Neural progenitor cell (in vitro differentiated cells): ENCODE measurements around the gene SACS. TPM values are rescaled to one million over a fixed set of nuclear protein-coding genes. Genes with fewer than 3 reads are reported as not detected.

ENCODE experiments used
- DNase-seq: peaks from one replicate; pipeline ENCODE4 v3.0.0-alpha.2; 2016; ENCODE audit warnings: low spot score
- H2AFZ ChIP-seq: fragments of 200-600 bp; sonication (generic); replicated peaks from 2 replicates; pipeline ENCODE4 v1.6.1; 2016; ENCODE audit warnings: antibody characterized with exemption
- H3F3A ChIP-seq: fragments of 200-600 bp; sonication (generic); 2 replicates; pipeline ENCODE4 v1.6.1; 2016; ENCODE audit warnings: antibody characterized with exemption, low read depth
- H3K27ac ChIP-seq: fragments of 200-600 bp; sonication (generic); 2 replicates; pipeline ENCODE4 v1.5.1; 2016; ENCODE audit warnings: mild to moderate bottlenecking
- H3K27me3 ChIP-seq: fragments of 200-600 bp; sonication (generic); 2 replicates; pipeline ENCODE4 v1.6.1; 2016; ENCODE audit warnings: mild to moderate bottlenecking, moderate library complexity
- H3K36me3 ChIP-seq: fragments of 200-600 bp; sonication (generic); 2 replicates; pipeline ENCODE4 v1.5.1; 2016
- H3K4me1 ChIP-seq: fragments of 200-600 bp; sonication (generic); 2 replicates; pipeline ENCODE4 v1.6.1; 2016; ENCODE audit warnings: mixed run types
- H3K4me2 ChIP-seq: fragments of 200-600 bp; sonication (generic); 2 replicates; pipeline ENCODE4 v1.6.1; 2016
- H3K4me3 ChIP-seq: fragments of 200-600 bp; sonication (generic); 2 replicates; pipeline ENCODE4 v1.5.1; 2016
- H3K79me2 ChIP-seq: fragments of 200-600 bp; sonication (generic); 2 replicates; pipeline ENCODE4 v1.6.1; 2016; ENCODE audit warnings: low read depth
- H3K9ac ChIP-seq: fragments of 200-600 bp; sonication (generic); 2 replicates; pipeline ENCODE4 v1.6.1; 2016
- H3K9me3 ChIP-seq: fragments of 200-600 bp; sonication (generic); 2 replicates; pipeline ENCODE4 v1.5.1; 2016; ENCODE audit warnings: low read depth
- H4K20me1 ChIP-seq: fragments of 200-600 bp; sonication (generic); 2 replicates; pipeline ENCODE4 v1.6.1; 2016; ENCODE audit warnings: low read depth
- H3K27ac Mint-ChIP-seq: 3 replicates; pipeline ENCODE4 v1.8.0; 2021; ENCODE audit warnings: mixed read lengths
- H3K27me3 Mint-ChIP-seq: 2 replicates; pipeline ENCODE4 v1.8.0; 2022; ENCODE audit warnings: low read depth, mild to moderate bottlenecking, inconsistent platforms, moderate library complexity, mixed read lengths; ENCODE audit not compliant: insufficient read depth
- H3K36me3 Mint-ChIP-seq: 3 replicates; pipeline ENCODE4 v1.8.0; 2021; ENCODE audit warnings: mixed read lengths
- H3K4me1 Mint-ChIP-seq: 3 replicates; pipeline ENCODE4 v1.8.0; 2021; ENCODE audit warnings: mixed read lengths
- H3K4me3 Mint-ChIP-seq: 3 replicates; pipeline ENCODE4 v1.8.0; 2021; ENCODE audit warnings: mild to moderate bottlenecking, moderate library complexity, mixed read lengths
- H3K9me3 Mint-ChIP-seq: 3 replicates; pipeline ENCODE4 v1.8.0; 2020; ENCODE audit warnings: mixed read lengths
- EZH2 ChIP-seq: fragments of 200-600 bp; sonication (generic); IDR thresholded peaks from 2 replicates; pipeline ENCODE4 v1.6.1; 2017; ENCODE audit warnings: antibody characterized with exemption, mild to moderate bottlenecking, moderate library complexity
- EZH2phosphoT487 ChIP-seq: fragments of 200-600 bp; sonication (generic); IDR thresholded peaks from 2 replicates; pipeline ENCODE4 v1.6.1; 2017; ENCODE audit warnings: antibody characterized with exemption
- total RNA-seq: library from RNA; depleted of rRNA; stranded (reverse); fragments of >200 nt; gene quantifications from 2 replicates; pipeline ENCODE4 v1.2.3, GENCODE V29; 2015; ENCODE audit warnings: low replicate concordance
- TF ChIP-seq, protein P1 (sequence below): fragments of 200-600 bp; sonication (generic); IDR thresholded peaks from 2 replicates; pipeline ENCODE4 v1.5.1; 2017; ENCODE audit warnings: antibody characterized with exemption, mild to moderate bottlenecking

The SACS gene
- total RNA-seq, 1 donor from 2014 or later: 77.7 TPM

DNA sequence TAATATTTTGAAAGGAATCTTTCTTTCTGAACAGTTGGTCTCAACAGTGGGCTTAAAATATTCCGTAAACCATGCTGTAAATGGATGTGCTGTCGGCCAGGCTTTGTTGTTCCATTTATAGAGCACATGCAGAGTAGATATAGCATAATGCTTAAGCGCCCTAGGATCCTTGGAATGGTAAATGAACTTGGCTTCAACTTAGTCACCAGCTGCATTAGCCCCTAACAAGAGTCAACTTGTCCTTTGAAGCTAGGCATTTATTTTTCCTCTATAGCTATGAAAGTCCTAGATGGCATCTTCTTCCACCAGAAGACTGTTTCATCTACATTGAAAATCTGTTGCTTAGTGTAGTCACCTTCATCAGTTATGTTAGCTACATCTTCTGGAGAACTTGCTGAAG, 47.6 kb downstream of the SACS start:
- H3K4me1 Mint-ChIP-seq: peaks cover 10% of the 10 kb centered on the region
- no peak for DNase-seq
- H3F3A ChIP-seq: no peaks in the 10 kb centered on the region
- H3K4me3 ChIP-seq: no peak overlapping the region
- H3K36me3 Mint-ChIP-seq: peaks cover 6% of the 10 kb centered on the region
- H3K4me3 Mint-ChIP-seq: no peak overlapping the region
- H3K9me3 Mint-ChIP-seq: no peaks in the 10 kb centered on the region
- TF ChIP-seq, protein P1, sequence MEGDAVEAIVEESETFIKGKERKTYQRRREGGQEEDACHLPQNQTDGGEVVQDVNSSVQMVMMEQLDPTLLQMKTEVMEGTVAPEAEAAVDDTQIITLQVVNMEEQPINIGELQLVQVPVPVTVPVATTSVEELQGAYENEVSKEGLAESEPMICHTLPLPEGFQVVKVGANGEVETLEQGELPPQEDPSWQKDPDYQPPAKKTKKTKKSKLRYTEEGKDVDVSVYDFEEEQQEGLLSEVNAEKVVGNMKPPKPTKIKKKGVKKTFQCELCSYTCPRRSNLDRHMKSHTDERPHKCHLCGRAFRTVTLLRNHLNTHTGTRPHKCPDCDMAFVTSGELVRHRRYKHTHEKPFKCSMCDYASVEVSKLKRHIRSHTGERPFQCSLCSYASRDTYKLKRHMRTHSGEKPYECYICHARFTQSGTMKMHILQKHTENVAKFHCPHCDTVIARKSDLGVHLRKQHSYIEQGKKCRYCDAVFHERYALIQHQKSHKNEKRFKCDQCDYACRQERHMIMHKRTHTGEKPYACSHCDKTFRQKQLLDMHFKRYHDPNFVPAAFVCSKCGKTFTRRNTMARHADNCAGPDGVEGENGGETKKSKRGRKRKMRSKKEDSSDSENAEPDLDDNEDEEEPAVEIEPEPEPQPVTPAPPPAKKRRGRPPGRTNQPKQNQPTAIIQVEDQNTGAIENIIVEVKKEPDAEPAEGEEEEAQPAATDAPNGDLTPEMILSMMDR: no peak
- TF ChIP-seq EZH2 (no peak), EZH2phosphoT487 (no peak)
- no peak overlapping the region for H2AFZ ChIP-seq
- no peak overlapping the region for H3K27ac Mint-ChIP-seq
- H3K4me2 ChIP-seq: no peak overlapping the region
- no peak overlapping the region for H3K27ac ChIP-seq
- no peaks in the 10 kb centered on the region for H3K27me3 ChIP-seq
- H3K79me2 ChIP-seq: peaks cover 6% of the 10 kb centered on the region
- H4K20me1 ChIP-seq: no peaks in the 10 kb centered on the region
- no peak overlapping the region for H3K9ac ChIP-seq
- no peaks in the 10 kb centered on the region for H3K27me3 Mint-ChIP-seq
- H3K9me3 ChIP-seq: no peaks in the 10 kb centered on the region
- H3K36me3 ChIP-seq: no peaks in the 10 kb centered on the region
- H3K4me1 ChIP-seq: no peaks in the 10 kb centered on the region

DNA sequence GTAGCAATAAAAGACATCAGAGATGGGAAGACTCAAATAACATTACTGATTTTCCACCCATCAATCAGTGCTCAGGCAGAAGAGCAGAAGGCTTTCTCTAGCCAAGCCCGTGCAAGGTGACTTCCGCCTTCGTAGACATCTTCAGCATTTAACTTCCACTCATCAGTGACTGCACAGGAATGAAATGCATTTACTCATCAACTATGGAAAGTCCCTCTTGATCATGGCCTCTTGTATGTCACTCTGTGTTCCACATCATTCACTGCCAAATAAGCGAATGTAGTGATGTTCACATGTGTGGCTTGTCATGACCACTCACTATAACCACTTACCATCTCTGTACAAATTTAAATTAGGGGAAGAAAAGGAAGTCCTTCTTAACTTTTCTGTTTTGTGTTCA, 49.4 kb downstream of the SACS start:
- peaks cover 3% of the 10 kb centered on the region for H3K27me3 Mint-ChIP-seq
- peaks cover 12% of the 10 kb centered on the region for H3K4me1 Mint-ChIP-seq
- no peak overlapping the region for H3K4me2 ChIP-seq
- H3K36me3 ChIP-seq: no peaks in the 10 kb centered on the region
- no peak for DNase-seq
- no peak overlapping the region for H3K4me3 ChIP-seq
- H3K4me1 ChIP-seq: peaks cover 9% of the 10 kb centered on the region
- TF ChIP-seq EZH2: no peak
- no peak for TF ChIP-seq EZH2phosphoT487
- TF ChIP-seq, protein P1: no peak
- no peaks in the 10 kb centered on the region for H3K9me3 Mint-ChIP-seq
- H2AFZ ChIP-seq: no peak overlapping the region
- no peaks in the 10 kb centered on the region for H3K9me3 ChIP-seq
- H3K27me3 ChIP-seq: no peaks in the 10 kb centered on the region
- H3K4me3 Mint-ChIP-seq: no peak overlapping the region
- no peaks in the 10 kb centered on the region for H3F3A ChIP-seq
- H3K36me3 Mint-ChIP-seq: peaks cover 8% of the 10 kb centered on the region
- no peaks in the 10 kb centered on the region for H4K20me1 ChIP-seq
- H3K79me2 ChIP-seq: peaks cover 6% of the 10 kb centered on the region
- no peak overlapping the region for H3K9ac ChIP-seq
- H3K27ac Mint-ChIP-seq: no peak overlapping the region
- no peak overlapping the region for H3K27ac ChIP-seq

DNA sequence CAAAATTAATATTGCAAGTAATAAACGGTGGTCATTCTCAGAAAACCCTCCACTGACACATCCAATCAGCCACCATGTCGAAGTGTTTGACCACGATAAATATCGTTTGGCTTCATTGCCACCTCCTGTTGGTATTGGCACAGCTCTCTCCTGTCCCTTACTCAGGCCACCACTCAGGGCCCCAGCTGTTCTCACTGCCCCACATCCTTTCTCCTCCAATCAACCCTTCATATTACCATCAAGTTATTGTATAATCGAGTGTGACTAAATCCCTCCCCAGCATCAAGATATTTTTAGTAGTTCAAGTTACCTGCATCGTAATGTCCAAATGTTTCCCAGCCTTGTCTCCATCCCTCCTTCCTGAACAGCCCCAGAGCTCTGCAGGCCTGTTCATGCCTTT, 50.4 kb downstream of the SACS start:
- H3K27ac Mint-ChIP-seq: no peak overlapping the region
- Histone ChIP-seq H3K4me1 (peaks cover 9% of the 10 kb centered on the region), H3K4me3 (no peak overlapping the region), H3K9ac (no peak overlapping the region), H3F3A (no peaks in the 10 kb centered on the region), H3K9me3 (no peaks in the 10 kb centered on the region), H3K36me3 (no peaks in the 10 kb centered on the region), H3K79me2 (peaks cover 6% of the 10 kb centered on the region), H3K4me2 (no peak overlapping the region), H3K27me3 (no peaks in the 10 kb centered on the region), H3K27ac (no peak overlapping the region), H2AFZ (no peak overlapping the region), H4K20me1 (no peaks in the 10 kb centered on the region)
- H3K36me3 Mint-ChIP-seq: peaks cover 11% of the 10 kb centered on the region
- H3K9me3 Mint-ChIP-seq: no peaks in the 10 kb centered on the region
- TF ChIP-seq EZH2phosphoT487 (no peak), EZH2 (no peak)
- TF ChIP-seq, protein P1: no peak
- H3K27me3 Mint-ChIP-seq: peaks cover 3% of the 10 kb centered on the region
- no peak overlapping the region for H3K4me3 Mint-ChIP-seq
- H3K4me1 Mint-ChIP-seq: peaks cover 12% of the 10 kb centered on the region
- DNase-seq: no peak
